IMR-90 (cell line): ENCODE results near the gene NAGS. TPM values are rescaled to one million over a fixed set of nuclear protein-coding genes. Genes with fewer than 3 reads are reported as not detected.

Experiments
- ATAC-seq: fragments of 200-7000 bp; cut with Tn5 transposase; 2 replicates; pipeline ENCODE4 v1.9.1; 2020; ENCODE audit warnings: low read depth, mild to moderate bottlenecking, moderate library complexity
- BruUV-seq: library from RNA; stranded (reverse); fragments of 400-500 nt; replicated peaks from 2 replicates; lab custom pipeline; 2021; lab: Mats Ljungman, UMichigan
- CTCF ChIA-PET: fragments of 300-600 bp; formaldehyde crosslinking; extraction: SDS; loops from one replicate; lab custom pipeline; 2021; ENCODE audit warnings: antibody characterized with exemption; lab: Yijun Ruan, JAX
- POLR2A ChIA-PET: fragments of 300-600 bp; sonication (Branson Sonifier 250); formaldehyde crosslinking; loops from one replicate; lab custom pipeline; 2022; ENCODE audit warnings: antibody characterized with exemption; ENCODE audit not compliant: unreplicated experiment; lab: Charles Lee
- DNase-seq: peaks from one replicate; pipeline ENCODE4 v3.0.0; 2013
- H2AFZ ChIP-seq: replicated peaks from 2 replicates; pipeline ENCODE3; 2013; ENCODE audit warnings: low read length, mild to moderate bottlenecking; ENCODE audit not compliant: poor library complexity
- H2AK5ac ChIP-seq: 2 replicates; pipeline ENCODE4 v1.6.1; 2013; ENCODE audit warnings: low read depth, low read length, inconsistent platforms
- H2AK9ac ChIP-seq: replicated peaks from 2 replicates; pipeline ENCODE3; 2013; ENCODE audit warnings: mild to moderate bottlenecking, low read depth, low read length, moderate library complexity; ENCODE audit not compliant: poor library complexity
- H2BK120ac ChIP-seq: 2 replicates; pipeline ENCODE4 v1.6.1; 2013; ENCODE audit warnings: low read depth, low read length, inconsistent platforms
- H2BK15ac ChIP-seq: 3 replicates; pipeline ENCODE4 v1.6.1; 2013; ENCODE audit warnings: low read depth, low read length, inconsistent platforms
- H2BK20ac ChIP-seq: 2 replicates; pipeline ENCODE4 v1.6.1; 2013; ENCODE audit warnings: low read depth, mild to moderate bottlenecking, inconsistent platforms, low read length, moderate library complexity
- H2BK5ac ChIP-seq: 2 replicates; pipeline ENCODE4 v1.6.1; 2013; ENCODE audit warnings: mild to moderate bottlenecking, low read depth, low read length, inconsistent platforms; ENCODE audit not compliant: poor library complexity, severe bottlenecking
- H3K14ac ChIP-seq: replicated peaks from 2 replicates; pipeline ENCODE4 v1.6.1; 2013; ENCODE audit warnings: low read depth, low read length, inconsistent platforms
- H3K18ac ChIP-seq: 2 replicates; pipeline ENCODE4 v1.6.1; 2013; ENCODE audit warnings: low read depth, low read length, control low read depth
- H3K23ac ChIP-seq: 2 replicates; pipeline ENCODE4 v1.6.1; 2013; ENCODE audit warnings: low read depth, low read length, inconsistent platforms
- H3K27ac ChIP-seq: 2 replicates; pipeline ENCODE4 v1.5.1; 2013; ENCODE audit warnings: mild to moderate bottlenecking, control low read depth, low read length; ENCODE audit not compliant: insufficient read depth
- H3K27me3 ChIP-seq: 2 replicates; pipeline ENCODE4 v1.6.1; 2013; ENCODE audit warnings: low read length; ENCODE audit not compliant: control insufficient read depth, insufficient read depth
- H3K36me3 ChIP-seq: 2 replicates; pipeline ENCODE4 v1.6.1; 2013; ENCODE audit warnings: low read length, mixed read lengths; ENCODE audit not compliant: control insufficient read depth, insufficient read depth
- H3K4ac ChIP-seq: 2 replicates; pipeline ENCODE4 v1.6.1; 2013; ENCODE audit warnings: low read depth, low read length, inconsistent platforms
- H3K4me1 ChIP-seq: 2 replicates; pipeline ENCODE4 v1.6.1; 2013; ENCODE audit warnings: low read length, mixed read lengths; ENCODE audit not compliant: control insufficient read depth, insufficient read depth
- H3K4me2 ChIP-seq: 2 replicates; pipeline ENCODE4 v1.6.1; 2013; ENCODE audit warnings: low read depth, mild to moderate bottlenecking, control low read depth, low read length, moderate library complexity
- H3K4me3 ChIP-seq: 2 replicates; pipeline ENCODE4 v1.5.1; 2013; ENCODE audit warnings: low read depth, mild to moderate bottlenecking, control low read depth, low read length, moderate library complexity; ENCODE audit not compliant: insufficient read depth
- H3K56ac ChIP-seq: 2 replicates; pipeline ENCODE4 v1.6.1; 2013; ENCODE audit warnings: low read length, inconsistent platforms; ENCODE audit not compliant: insufficient read depth; ENCODE audit errors: extremely low read depth
- H3K79me1 ChIP-seq, 2 experiments: 2 replicates each; pipeline ENCODE4 v1.6.1; 2013; ENCODE audit warnings: low read length in 2 of 2, inconsistent platforms in 1 of 2, low read depth in 1 of 2
- H3K9ac ChIP-seq: 2 replicates; pipeline ENCODE4 v1.6.1; 2013; ENCODE audit warnings: low read depth, low read length, control low read depth
- H3K9me1 ChIP-seq: 2 replicates; pipeline ENCODE4 v1.6.1; 2013; ENCODE audit warnings: low read length, inconsistent platforms; ENCODE audit not compliant: insufficient read depth
- H3K9me3 ChIP-seq: 2 replicates; pipeline ENCODE4 v1.6.1; 2013; ENCODE audit warnings: low read length; ENCODE audit not compliant: control insufficient read depth, insufficient read depth
- H4K20me1 ChIP-seq: 2 replicates; pipeline ENCODE4 v1.6.1; 2013; ENCODE audit warnings: low read length, inconsistent platforms; ENCODE audit not compliant: insufficient read depth
- H4K5ac ChIP-seq: 2 replicates; pipeline ENCODE4 v1.6.1; 2013; ENCODE audit warnings: mild to moderate bottlenecking, low read depth, low read length, control low read depth
- H4K8ac ChIP-seq, 2 experiments: 2 replicates each; pipeline ENCODE4 v1.6.1; 2013; ENCODE audit warnings: low read depth in 2 of 2, low read length in 2 of 2, control low read depth in 1 of 2, inconsistent platforms in 1 of 2
- H4K91ac ChIP-seq: 2 replicates; pipeline ENCODE4 v1.6.1; 2013; ENCODE audit warnings: low read depth, low read length, inconsistent platforms; ENCODE audit not compliant: insufficient read depth
- BHLHE40 ChIP-seq: fragments of 150-350 bp; IDR thresholded peaks from 2 replicates; pipeline ENCODE4 v1.6.1; 2016; ENCODE audit warnings: mild to moderate bottlenecking, low read depth, low read length
- CEBPB ChIP-seq: IDR thresholded peaks from 2 replicates; pipeline ENCODE4 v1.6.1; 2012; ENCODE audit warnings: low read depth, low read length, improper control_type of control experiment
- CTCF ChIP-seq: conservative IDR thresholded peaks from 2 replicates; pipeline ENCODE4 v1.5.1; 2012; ENCODE audit warnings: mild to moderate bottlenecking, low read depth, low read length, improper control_type of control experiment
- ELK1 ChIP-seq: fragments of 150-350 bp; IDR thresholded peaks from 2 replicates; pipeline ENCODE4 v1.6.1; 2016; ENCODE audit warnings: low read depth, mild to moderate bottlenecking, low read length, moderate library complexity, borderline replicate concordance
- FOS ChIP-seq: fragments of 150-350 bp; IDR thresholded peaks from 2 replicates; pipeline ENCODE4 v1.6.1; 2016; ENCODE audit warnings: low read depth, low read length
- MAFK ChIP-seq: IDR thresholded peaks from 2 replicates; pipeline ENCODE4 v1.6.1; 2012; ENCODE audit warnings: low read depth, low read length, improper control_type of control experiment
- MAZ ChIP-seq: IDR thresholded peaks from 2 replicates; pipeline ENCODE4 v1.6.1; 2012; ENCODE audit warnings: low read depth, mild to moderate bottlenecking, low read length, improper control_type of control experiment, moderate library complexity, borderline replicate concordance
- MXI1 ChIP-seq: IDR thresholded peaks from 2 replicates; pipeline ENCODE4 v1.6.1; 2012; ENCODE audit warnings: low read depth, mild to moderate bottlenecking, low read length, moderate library complexity, borderline replicate concordance
- POLR2A ChIP-seq: IDR thresholded peaks from 2 replicates; pipeline ENCODE4 v1.6.1; 2012; ENCODE audit warnings: mild to moderate bottlenecking, low read depth, low read length
- RAD21 ChIP-seq: IDR thresholded peaks from 2 replicates; pipeline ENCODE4 v1.6.1; 2012; ENCODE audit warnings: low read length, improper control_type of control experiment
- RCOR1 ChIP-seq: IDR thresholded peaks from 2 replicates; pipeline ENCODE4 v1.6.1; 2012; ENCODE audit warnings: mild to moderate bottlenecking, low read length, improper control_type of control experiment; ENCODE audit not compliant: insufficient replicate concordance
- SMC3 ChIP-seq: fragments of 150-350 bp; IDR thresholded peaks from 2 replicates; pipeline ENCODE4 v1.6.1; 2016; ENCODE audit warnings: low read depth, mild to moderate bottlenecking, antibody characterized with exemption, low read length, moderate library complexity
- WGBS, 2 experiments: methylation state at CpG; one replicate each; pipeline versions ENCODE4 v1.1.5 to v1.1.7; 2013; ENCODE audit warnings: missing lambda C conversion rate in 2 of 2; ENCODE audit not compliant: insufficient read length in 1 of 2; ENCODE audit errors: extremely low coverage in 2 of 2; 5-methylcytosine and 5-hydroxymethylcytosine counted together
- dilution Hi-C: fragments of 300-500 bp; cut with HindIII; formaldehyde crosslinking; loops from one replicate; pipeline ENCODE4 v1.14.3; 2018; ENCODE audit warnings: low sequenced_read_pairs; ENCODE audit not compliant: unreplicated experiment
- in situ Hi-C: fragments of 300-500 bp; cut with MboI; formaldehyde crosslinking; loops from 3 replicates; pipeline ENCODE4 v1.14.3; 2019; ENCODE audit warnings: low sequenced_read_pairs, inconsistent platforms, mixed read lengths
- intact Hi-C: fragments of 100-400 bp; cut with micrococcal nuclease; formaldehyde crosslinking; loops from 2 replicates; pipeline ENCODE4 v1.10.0; 2022
- polyA plus RNA-seq, 3 experiments: library from polyadenylated mRNA; depleted of rRNA; stranded (reverse); fragments of >200 nt; gene quantifications; 2 replicates each; pipeline ENCODE4 v1.2.3, GENCODE V29; 2012; ENCODE audit warnings: low replicate concordance in 1 of 3
- total RNA-seq: library from RNA; depleted of rRNA; stranded (reverse); fragments of >200 nt; gene quantifications from 2 replicates; pipeline ENCODE4 v1.2.3, GENCODE V29; 2012
- TF ChIP-seq, protein P1 (sequence below): fragments of 150-350 bp; IDR thresholded peaks from 2 replicates; pipeline ENCODE4 v1.6.1; 2017; ENCODE audit warnings: mild to moderate bottlenecking, antibody characterized with exemption, low read length, low read depth

The NAGS gene
- total and polyA plus RNA-seq, 2 of the 4 experiments (the other 2 are of a cell fraction) = 0.54 to 0.99 TPM

- H4K20me1 ChIP-seq = no peaks in the 10 kb centered on the region
- H3K79me1 ChIP-seq = no peaks in the 10 kb centered on the region
- H4K91ac ChIP-seq = no peak overlapping the region
- intact Hi-C loops = loop anchor here (1.0 kb wide), 2 partner anchors 50 to 116 kb away; no protein-coding TSS in a partner anchor
- H2AK5ac ChIP-seq = no peak overlapping the region
- H3K9ac ChIP-seq = no peak overlapping the region
- H2BK20ac ChIP-seq = no peak overlapping the region
- no peak overlapping the region for H3K56ac ChIP-seq
- H2BK120ac ChIP-seq = no peak overlapping the region
- peak overlapping the region; percentile 80 for H2AFZ ChIP-seq
- no peak overlapping the region for H2BK15ac ChIP-seq
- H3K4me3 ChIP-seq = no peak overlapping the region; the same call in 1 of the 2 replicates
- H3K4ac ChIP-seq = no peak overlapping the region
- no peak overlapping the region for H3K27ac ChIP-seq
- no peak overlapping the region for H4K8ac ChIP-seq
- H2BK5ac ChIP-seq = no peak overlapping the region
- in situ Hi-C loops = no loop called here
- H3K9me3 ChIP-seq = no peaks in the 10 kb centered on the region
- H3K18ac ChIP-seq = no peak overlapping the region
- H3K27me3 ChIP-seq = peaks cover 18% of the 10 kb centered on the region
- POLR2A ChIA-PET = no interaction called here
- peak; percentile 37 for DNase-seq
- H3K23ac ChIP-seq = no peak overlapping the region
- no peaks in the 10 kb centered on the region for H3K36me3 ChIP-seq
- WGBS, 2 experiments = 6% methylated on average over 26 of the region's 52 CpGs; no CpG with 5 or more reads in 1 of the 2 experiments
- no peaks in the 10 kb centered on the region; the same call in 1 of the 2 replicates for H3K4me1 ChIP-seq
- peak overlapping the region; percentile 46; the same call in 1 of the 2 replicates for H3K4me2 ChIP-seq
- H4K5ac ChIP-seq = no peak overlapping the region
- peak overlapping the region; percentile 44 for H2AK9ac ChIP-seq
- peak; percentile 99 for ATAC-seq
- peaks cover 3% of the 10 kb centered on the region; the same call in 1 of the 2 replicates for H3K9me1 ChIP-seq
- CTCF ChIA-PET = interaction anchor here (1.1 to 2.4 kb wide), 4 partner anchors 19 to 85 kb away, joined by 3 to 11 read pairs (median 6); no protein-coding TSS in a partner anchor
- BruUV-seq = no TSS peak
- dilution Hi-C loops = no loop called here
- H3K14ac ChIP-seq = no peak overlapping the region
- TF ChIP-seq ELK1 = no peak
- no peak for TF ChIP-seq MAFK
- TF ChIP-seq RCOR1 = no peak
- TF ChIP-seq, protein P1, sequence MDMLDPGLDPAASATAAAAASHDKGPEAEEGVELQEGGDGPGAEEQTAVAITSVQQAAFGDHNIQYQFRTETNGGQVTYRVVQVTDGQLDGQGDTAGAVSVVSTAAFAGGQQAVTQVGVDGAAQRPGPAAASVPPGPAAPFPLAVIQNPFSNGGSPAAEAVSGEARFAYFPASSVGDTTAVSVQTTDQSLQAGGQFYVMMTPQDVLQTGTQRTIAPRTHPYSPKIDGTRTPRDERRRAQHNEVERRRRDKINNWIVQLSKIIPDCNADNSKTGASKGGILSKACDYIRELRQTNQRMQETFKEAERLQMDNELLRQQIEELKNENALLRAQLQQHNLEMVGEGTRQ = no peak
- no peak for TF ChIP-seq FOS
- TF ChIP-seq CEBPB = no peak
- no peak for TF ChIP-seq BHLHE40
- peak; percentile 93 for TF ChIP-seq RAD21
- peak; percentile 96 for TF ChIP-seq CTCF
- peak; percentile 90 for TF ChIP-seq SMC3
- peak; percentile 38; the same call in 1 of the 2 replicates for TF ChIP-seq POLR2A
- TF ChIP-seq MXI1 = no peak
- no peak for TF ChIP-seq MAZ
Measured at GRCh38 chr17:43994272-43995149, 9.9 kb upstream of the NAGS start.
